RWPE1 (cell line): ENCODE results near the gene CAPN12.

Source experiments
- CTCF ChIA-PET: fragments of 350-600 bp; sonication (Branson Sonifier 250); formaldehyde crosslinking; extraction: SDS; loops from one replicate; lab custom pipeline; 2021; lab: Yijun Ruan, JAX
- POLR2A ChIA-PET: fragments of 400-600 bp; formaldehyde crosslinking; extraction: SDS; loops from one replicate; lab custom pipeline; 2020; ENCODE audit warnings: antibody characterized with exemption; ENCODE audit not compliant: low non-redundant PET; lab: Yijun Ruan, JAX
- DNase-seq: peaks from one replicate; pipeline ENCODE4 v3.0.0; 2012; ENCODE audit warnings: low spot score
- H3K27ac ChIP-seq: fragments of 450-650 bp; 2 replicates; pipeline ENCODE4 v1.5.1; 2017
- CTCF ChIP-seq: fragments of 450-650 bp; conservative IDR thresholded peaks from 2 replicates; pipeline ENCODE4 v1.5.1; 2017; ENCODE audit warnings: low read depth, mild to moderate bottlenecking

Gene CAPN12

DNA sequence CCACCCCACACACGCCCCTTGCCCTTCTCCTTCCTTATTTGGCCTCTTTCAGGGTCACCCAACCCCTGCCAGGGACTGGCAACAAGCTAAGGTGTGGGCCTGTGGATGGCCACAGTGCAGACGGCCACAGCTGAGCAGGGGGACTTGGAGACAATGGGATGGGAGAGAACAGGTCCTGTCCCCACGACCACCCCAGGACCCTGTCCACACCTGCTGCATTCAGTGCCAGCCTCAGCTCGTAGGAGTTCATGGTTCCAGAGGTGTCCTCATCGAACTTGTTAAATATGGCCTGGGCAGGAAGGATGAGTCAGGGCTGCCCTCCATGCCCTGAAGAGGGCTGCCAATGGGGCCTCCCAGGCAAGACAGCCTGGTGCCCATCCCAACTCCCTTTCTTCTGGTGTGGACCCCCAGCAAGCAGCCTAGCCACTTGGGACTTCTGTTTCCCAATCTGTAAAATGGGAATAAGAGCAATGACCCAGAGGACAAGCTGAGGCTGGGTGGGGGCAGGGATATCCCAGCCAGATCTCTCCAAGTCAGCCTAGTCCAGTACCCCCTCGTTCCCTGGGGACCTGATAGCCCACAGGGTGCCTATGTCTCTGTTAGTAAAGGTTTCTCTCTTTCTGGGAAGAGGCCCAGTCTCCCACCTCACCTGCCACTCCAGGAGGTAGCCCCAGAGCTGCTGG, 10.6 kb downstream of the CAPN12 start:
- DNase-seq, result no peak
- ChIA-PET CTCF (interaction anchor here (0.8 to 3.3 kb wide), 4 partner anchors 34 to 105 kb away, joined by 3 to 18 read pairs (median 4); no protein-coding TSS in a partner anchor), POLR2A (interaction anchor here (0.6 kb wide), 2 partner anchors 24 to 80 kb away, joined by 4 to 15 read pairs; no protein-coding TSS in a partner anchor)
- no peak for TF ChIP-seq CTCF
- peak overlapping the region; percentile 84 for H3K27ac ChIP-seq

DNA sequence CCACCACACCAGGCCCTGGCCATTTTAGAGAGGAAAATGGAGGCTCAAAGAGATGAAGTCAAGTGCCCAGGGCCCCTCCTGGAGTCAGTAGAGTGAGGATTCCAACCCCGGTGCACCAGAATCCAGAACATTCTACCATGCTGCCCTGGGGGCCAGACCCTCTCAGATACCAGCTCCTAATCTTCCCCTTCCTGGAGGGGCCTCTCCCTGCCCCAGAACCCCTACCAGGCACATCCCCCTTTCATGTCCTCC, 11.1 kb downstream of the CAPN12 start:
- ChIA-PET CTCF (interaction anchor here (0.8 to 3.3 kb wide), 4 partner anchors 34 to 105 kb away, joined by 3 to 18 read pairs (median 4); no protein-coding TSS in a partner anchor), POLR2A (no interaction called here)
- DNase-seq, result no peak
- H3K27ac ChIP-seq, result peak overlapping the region; percentile 84
- no peak for TF ChIP-seq CTCF

DNA sequence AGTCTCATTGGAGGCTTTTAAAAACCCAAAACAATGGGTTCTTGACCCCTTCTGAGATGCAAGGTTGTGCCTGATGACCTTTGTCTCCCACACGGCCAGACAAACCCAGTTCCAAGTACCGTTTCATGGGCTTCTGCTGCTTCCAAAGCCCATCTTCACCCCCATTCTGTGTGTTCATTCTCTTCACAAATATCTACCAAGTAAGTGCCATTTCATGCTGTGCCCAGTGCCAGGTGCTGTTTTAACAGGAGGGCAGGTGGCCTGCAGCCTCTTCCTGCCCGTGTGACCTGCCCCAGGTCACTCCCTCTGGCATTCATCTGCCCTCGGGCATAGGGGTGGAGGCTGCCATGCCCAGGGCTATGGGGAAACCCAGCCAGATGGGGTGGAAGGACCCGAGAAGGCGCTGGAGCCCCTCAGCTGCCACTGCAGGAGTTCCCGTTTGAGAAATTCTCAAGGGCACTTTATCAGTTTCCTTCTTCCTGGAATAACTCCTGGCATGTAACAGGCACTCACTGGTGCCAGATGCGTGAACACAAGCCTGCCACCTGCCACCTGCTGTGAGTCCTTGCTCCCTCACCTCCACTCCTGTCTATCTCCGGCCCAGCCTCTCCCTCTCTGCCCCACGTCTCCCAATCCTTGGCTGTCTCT, 12.5 kb downstream of the CAPN12 start:
- no peak for TF ChIP-seq CTCF
- ChIA-PET POLR2A (no interaction called here), CTCF (no interaction called here)
- peak overlapping the region; percentile 84 for H3K27ac ChIP-seq
- DNase-seq, result no peak

DNA sequence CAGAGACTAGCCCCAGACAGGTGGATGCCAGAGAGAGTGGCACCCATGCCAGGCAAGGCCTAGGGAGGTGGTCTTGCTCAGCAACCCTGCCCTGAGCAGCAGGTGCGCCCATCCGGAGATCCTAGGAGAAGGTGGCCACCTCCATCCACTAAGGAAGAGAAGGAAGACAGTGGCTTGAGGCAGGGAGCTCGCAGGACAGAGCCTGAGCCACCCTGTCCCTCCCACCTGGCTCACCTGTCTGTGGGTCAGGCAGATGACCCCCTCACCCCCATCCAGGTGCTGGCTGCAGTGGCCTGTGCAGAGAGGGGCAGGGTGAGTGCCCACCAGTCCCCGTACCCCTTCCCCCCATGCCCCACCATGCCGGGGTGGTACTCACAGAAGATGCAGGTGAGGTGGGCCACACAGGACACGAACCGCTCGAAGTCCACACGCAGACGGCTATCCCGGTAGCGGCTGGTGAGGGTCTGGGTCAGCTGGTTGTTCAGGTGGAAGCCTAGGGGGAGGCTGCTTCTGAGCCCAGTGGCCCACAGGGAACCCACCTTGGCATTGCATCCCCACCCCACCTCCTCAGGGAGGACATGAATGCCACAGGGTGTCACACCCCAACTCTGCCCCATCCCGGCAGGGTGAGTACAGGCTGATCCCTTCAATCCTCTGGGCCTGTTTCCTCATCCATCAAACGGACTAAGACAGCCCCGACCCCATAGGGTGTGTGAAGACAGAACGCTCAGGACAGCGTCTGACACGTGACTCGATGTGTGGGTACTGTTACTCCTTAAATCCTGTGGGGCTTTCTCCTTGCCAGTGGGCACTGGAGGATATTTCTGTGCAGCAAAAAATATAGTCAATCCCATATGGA, 13.3 kb downstream of the CAPN12 start:
- ChIA-PET POLR2A (interaction anchor here (0.6 kb wide), 1 partner anchor 215 kb away, joined by 4 read pairs; no protein-coding TSS in a partner anchor), CTCF (interaction anchor here (0.5 to 0.6 kb wide), 2 partner anchors 14 to 15 kb away, joined by 3 read pairs; no protein-coding TSS in a partner anchor)
- no peak for DNase-seq
- no peak for TF ChIP-seq CTCF
- peak overlapping the region; percentile 84 for H3K27ac ChIP-seq

GRCh38 chr19:38730470-38730730, 13.9 kb downstream of the CAPN12 start:
- no peak for TF ChIP-seq CTCF
- DNase-seq, result no peak
- ChIA-PET CTCF (interaction anchor here (0.5 to 0.6 kb wide), 2 partner anchors 14 to 210 kb away, joined by 3 read pairs; no protein-coding TSS in a partner anchor), POLR2A (interaction anchor here (0.6 kb wide), 1 partner anchor 215 kb away, joined by 4 read pairs; no protein-coding TSS in a partner anchor)
- H3K27ac ChIP-seq, result peak overlapping the region; percentile 84
